ENCODE measurements around the gene PLPPR1. TPM values are rescaled to one million over a fixed set of nuclear protein-coding genes. Genes with fewer than 3 reads are reported as not detected.
"Not testable (repeated sequence)": the region's sequence is repeated elsewhere in the genome, so short reads cannot be mapped to it uniquely, and the experiment has no call there.

Gene PLPPR1
- total RNA-seq, 2 donors from 2014 or later: 0.46 to 0.73 TPM

DNA sequence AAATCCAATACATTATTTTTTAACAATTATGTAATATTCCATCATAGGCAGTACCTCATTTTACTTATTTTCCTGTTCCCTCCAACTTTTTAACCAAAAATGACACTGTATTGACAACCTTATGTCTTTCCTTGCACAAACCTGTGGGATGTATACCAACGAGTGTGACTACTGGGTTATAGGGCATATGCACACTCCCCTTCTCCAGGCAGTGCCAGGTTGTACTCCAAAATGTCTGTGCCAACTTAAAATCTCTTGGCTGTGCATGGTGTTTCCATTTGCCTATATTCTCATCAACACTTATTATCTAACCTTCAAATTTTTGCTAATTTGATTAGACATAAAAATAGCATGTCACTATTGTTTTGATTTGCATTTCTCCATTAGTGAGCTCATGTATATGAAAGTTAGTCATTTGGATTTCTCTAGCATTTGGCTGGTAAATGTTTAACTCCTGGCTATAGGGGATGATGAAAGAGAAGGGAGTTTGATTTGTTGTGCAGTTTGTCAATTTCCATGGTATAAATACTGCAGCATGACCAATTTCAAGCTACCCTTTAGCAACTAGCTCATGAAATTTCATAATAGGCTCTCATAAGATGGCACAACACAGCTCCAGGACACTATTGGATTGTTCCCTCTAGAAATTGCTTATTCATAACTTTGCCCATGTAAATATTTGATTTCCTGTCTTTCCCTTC, 226.4 kb downstream of the PLPPR1 start:
- DNase-seq: no peak
- intact Hi-C loops (cut with DNase I, micrococcal nuclease): no loop called here
- ATAC-seq: no peak

DNA sequence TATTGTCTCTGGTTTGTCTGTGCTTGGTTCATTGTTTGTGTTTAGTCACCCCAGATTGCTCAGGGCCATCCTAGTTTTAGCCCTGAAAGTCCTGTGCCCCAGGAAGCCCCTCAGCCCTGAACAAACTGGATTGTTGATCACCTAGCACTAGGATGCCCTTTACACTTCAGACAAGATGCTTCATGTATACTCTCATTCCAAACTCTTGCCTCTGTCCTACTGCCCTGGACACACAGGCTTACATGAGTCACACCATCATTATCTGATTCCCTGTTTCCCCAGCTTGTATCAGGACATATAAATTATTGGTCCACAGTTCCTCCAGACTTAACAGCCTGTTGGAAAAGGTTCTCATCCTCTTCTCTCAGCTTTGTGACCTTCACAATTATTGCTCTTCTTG, 236.2 kb downstream of the PLPPR1 start:
- intact Hi-C loops (cut with DNase I, micrococcal nuclease): no loop called here
- no peak for DNase-seq
- ATAC-seq: no peak

DNA sequence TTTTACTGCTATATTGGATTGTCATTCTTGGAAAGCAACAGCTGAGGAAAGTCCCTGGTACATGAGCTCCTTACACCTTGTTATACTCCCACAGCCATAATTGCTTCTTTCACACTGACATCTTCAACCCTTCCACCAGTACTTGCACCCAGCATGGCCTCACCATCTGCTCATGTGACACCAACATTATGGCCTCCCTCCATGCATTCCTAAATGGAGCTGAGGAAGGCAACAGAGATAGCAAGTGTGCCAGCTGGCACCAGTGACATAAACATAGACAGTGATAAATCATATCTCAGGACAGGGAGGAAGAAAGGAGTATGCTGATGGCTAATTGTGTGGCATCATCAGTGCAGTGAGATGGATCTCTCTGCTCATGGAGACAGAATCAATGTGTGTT, 236.7 kb downstream of the PLPPR1 start:
- ATAC-seq (no peak), DNase-seq (no peak)
- intact Hi-C loops (cut with DNase I, micrococcal nuclease): no loop called here

DNA sequence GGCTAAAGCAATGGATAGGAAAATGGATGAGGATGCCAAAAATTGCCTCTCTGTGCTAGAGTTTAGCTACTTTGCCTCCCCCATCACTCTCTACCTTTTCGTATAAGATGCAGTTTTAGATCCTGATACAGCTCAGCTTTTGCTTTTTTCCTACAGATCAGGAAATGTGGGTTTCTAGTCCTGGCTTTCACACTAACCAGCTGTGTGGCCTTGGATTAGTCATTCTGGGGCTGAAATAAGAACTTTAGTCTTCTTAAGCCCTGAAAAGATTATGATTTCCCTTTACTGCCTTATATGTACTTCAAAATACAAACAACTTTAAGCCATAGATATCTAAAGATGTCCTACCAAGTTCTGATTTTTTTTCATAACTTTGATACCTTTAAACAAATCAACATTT, 239.9 kb downstream of the PLPPR1 start:
- intact Hi-C loops (cut with DNase I, micrococcal nuclease): no loop called here
- ATAC-seq (no peak), DNase-seq (no peak)

DNA sequence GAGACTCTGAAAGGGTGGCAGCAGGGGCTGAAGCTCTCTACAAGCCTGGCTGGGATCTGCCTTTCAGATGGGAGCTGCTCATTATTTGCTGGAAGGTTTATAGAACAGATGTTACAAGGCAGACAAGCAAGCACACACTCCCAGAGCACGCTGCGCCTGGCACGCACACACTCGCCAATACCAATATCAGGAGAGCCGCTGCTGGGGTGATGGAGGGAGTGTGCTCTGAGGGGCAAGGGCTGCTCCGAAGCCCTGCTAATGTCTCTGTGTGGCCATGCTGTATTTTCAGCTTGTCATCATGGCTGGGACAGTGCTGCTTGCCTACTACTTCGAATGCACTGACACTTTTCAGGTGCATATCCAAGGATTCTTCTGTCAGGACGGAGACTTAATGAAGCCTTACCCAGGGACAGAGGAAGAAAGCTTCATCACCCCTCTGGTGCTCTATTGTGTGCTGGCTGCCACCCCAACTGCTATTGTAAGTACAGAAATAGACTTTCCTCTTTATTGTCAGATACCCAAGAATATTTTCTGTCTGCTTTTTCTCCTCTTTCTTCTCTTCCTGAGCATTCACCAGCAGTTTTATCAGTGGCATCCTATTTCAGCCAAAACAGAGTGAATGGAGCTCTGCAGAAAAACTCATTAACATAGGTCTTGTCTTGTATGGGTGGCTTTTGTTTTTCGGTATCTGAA, 241.2 kb downstream of the PLPPR1 start:
- no peak for ATAC-seq
- intact Hi-C loops (cut with DNase I, micrococcal nuclease): no loop called here
- DNase-seq: no peak

DNA sequence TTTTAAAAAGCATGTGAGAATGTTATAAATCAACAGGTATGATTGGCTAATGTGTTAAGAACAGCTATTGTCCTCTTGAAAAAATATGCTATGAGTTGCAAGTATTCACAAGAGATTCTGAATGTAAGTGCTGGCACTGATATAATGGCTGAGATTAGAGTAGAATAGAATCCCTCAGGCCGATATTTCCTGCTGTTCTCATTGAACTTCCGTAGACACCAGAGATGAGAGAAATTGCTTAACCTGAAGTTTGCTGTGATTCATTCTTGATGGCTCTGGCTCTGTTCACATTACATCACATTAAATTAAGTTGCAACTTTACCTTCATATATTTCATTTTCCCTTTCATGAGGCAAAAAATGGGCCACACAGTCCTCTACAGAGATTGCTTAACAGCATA, 241.8 kb downstream of the PLPPR1 start:
- no peak for ATAC-seq
- intact Hi-C loops (cut with DNase I, micrococcal nuclease): no loop called here
- DNase-seq: no peak

DNA sequence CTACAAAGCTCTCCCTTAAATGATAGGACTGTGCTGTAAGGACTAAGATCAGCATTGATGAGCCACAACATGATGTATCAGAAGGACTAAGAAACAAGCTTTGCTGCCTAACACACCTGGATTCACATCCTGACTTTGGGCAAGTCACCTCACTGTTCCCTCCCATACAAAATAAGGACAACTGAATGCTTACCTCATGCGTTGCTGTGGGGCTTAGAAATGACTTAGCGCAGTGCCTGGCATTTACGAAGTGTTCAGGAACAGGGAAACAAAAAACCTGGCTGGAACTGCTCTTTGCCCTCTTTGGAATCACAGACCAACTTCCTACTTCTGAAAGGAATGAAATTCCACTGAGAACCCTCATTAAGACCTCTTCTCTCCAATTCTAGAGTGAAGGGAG, 242.6 kb downstream of the PLPPR1 start:
- peak in 1 of 2 donors; percentile 5 for DNase-seq
- intact Hi-C loops (cut with DNase I, micrococcal nuclease): no loop called here
- ATAC-seq: peak; percentile 93

DNA sequence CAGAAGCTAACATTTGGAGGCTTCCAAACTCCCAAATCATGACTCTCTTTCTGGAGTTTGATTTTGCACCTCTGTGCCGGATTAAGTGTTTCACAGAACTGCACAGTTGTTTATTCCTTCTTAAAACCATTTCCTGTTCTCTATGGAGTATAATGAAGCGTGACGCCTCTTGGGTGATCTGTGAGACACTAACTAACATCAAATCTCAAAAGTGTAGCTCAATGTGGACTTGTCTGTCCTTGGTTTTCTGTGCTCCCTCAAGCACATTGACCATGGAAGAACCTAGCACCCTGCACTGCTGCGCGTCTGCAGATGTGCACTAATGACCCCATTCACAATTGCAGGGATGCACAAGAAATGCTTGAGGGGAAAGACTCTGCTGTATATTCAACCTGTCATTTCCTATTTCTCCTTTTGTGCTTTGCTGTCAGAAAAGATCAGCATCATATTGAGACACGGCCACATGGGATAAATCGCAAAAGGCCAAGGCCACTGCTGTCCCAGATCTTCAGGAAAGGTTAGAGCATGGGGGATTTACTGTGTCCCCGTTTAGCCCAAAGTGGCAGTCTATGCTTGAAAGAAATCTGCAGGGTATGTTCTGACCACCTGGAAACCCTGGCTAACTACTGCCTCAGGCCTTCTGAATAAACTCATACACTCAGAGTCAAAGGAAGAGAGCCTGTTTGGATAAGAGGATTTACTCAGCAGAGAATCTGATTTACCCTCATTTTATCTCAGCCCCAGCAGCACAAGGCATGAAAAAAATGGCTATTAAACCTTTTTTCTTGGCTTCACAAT, 246.6 kb downstream of the PLPPR1 start:
- intact Hi-C loops (cut with DNase I, micrococcal nuclease): no loop called here

DNA sequence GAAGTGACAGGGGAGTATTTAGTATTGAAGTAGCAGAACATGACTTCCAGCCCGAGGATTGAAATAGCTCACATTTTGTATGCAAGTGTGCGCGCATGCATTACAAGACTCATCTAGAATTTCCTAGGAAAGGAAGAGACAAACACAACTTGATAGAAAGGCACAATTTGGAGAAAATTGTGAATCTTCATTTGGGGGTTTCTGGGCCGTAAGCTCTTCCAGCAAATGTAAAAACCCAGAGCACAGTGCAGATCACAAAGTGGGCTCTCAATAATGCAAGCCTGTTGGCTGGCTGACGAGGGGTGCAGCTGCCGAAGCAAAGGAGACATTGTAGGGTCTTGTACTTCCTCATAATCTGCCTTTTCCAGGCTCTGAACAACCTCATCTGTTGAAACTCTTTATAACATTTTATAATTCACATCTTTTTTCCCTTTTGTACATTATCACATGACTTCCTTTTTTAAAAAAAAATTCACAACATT, 247.3 kb downstream of the PLPPR1 start:
- ATAC-seq: no peak
- intact Hi-C loops (cut with DNase I, micrococcal nuclease): no loop called here
- no peak for DNase-seq

More for the DNA sequence above, 246.6 kb downstream of the PLPPR1 start:
- no peak for ATAC-seq
- DNase-seq: no peak

DNA sequence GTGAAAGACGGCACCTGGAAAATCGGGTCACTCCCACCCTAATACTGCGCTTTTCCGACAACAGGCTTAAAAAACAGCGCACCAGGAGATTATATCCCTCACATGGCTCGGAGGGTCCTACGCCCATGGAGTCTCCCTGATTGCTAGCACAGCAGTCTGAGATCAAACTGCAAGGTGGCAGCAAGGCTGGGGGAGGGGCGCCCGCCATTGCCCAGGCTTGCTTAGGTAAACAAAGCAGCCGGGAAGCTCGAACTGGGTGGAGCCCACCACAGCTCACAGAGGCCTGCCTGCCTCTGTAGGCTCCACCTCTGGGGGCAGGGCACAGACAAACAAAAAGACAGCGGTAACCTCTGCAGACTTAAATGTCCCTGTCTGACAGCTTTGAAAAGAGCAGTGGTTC, 262.5 kb downstream of the PLPPR1 start:
- intact Hi-C loops (cut with DNase I, micrococcal nuclease); ATAC-seq; DNase-seq: not testable (repeated sequence)

DNA sequence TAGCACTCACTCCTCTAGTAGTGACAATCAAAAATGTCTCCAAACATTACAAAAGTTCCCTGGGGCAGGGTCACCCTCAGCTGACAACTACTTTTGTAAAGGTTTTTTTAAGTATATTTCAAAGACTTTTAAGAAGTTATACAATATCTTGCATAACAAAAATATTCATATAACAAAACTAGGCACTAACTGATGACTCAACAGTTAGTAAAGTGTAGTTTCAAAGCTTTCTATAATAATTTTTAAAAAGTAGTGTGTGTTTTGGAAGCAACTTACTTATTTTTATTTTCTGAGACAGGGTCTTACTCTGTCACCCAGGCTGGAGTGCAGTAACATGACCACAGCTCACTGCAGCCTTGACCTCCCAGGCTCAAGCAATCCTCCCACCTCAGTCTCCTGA, 271.4 kb downstream of the PLPPR1 start:
- ATAC-seq (no peak), DNase-seq (no peak)
- intact Hi-C loops (cut with DNase I, micrococcal nuclease): no loop called here

DNA sequence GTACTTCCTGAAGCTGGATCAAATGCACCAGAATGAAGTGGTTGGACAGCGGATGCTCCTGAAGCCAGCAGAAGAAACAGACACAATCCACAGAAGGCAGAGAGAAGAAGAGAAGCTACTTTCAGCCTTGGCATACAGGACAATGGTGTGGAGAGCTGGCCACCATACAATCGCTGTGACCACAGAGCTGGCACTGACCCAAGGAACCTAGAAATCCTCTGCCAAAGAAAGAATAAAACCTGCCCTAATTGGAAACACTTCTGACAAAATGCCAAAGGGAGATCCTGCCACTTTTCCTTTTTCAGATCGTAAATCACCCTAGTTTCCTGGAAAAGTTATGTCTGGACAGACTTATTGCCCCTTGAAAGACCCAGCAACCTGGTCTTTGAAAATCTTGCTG, 278.5 kb downstream of the PLPPR1 start:
- intact Hi-C loops (cut with DNase I, micrococcal nuclease): no loop called here
- ATAC-seq: no peak

DNA sequence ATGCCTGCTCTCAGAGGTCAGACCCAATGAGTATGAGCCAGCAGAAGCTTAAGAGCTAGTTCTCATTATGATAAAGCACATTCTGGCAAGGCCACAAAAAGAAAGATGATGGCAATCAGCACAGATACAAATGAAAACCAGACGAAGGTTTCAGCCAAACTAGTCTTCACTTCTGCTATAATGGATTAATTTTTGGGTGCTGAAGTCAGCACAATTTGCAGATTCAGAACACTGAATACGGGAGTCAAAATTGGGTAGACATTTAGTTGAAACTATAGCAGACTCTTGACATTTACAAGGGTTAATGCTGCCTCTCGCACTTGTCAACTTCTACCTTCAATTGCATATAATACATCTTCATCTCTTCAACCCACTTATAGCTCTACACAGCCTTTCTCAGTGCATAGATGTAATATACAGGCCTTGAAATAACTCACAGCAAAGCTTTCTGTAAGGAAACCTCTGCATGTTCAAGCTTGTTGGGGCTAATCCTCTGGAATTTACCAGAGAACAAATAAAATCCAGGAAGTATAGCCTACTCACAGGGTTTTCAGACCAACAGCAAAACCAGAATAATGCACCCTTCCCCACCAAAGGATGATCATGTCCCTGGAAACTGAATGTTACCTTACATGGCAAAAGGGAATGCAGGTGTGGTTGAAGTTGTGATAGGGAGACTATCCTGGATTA, 279.1 kb downstream of the PLPPR1 start:
- intact Hi-C loops (cut with DNase I, micrococcal nuclease): no loop called here
- ATAC-seq: no peak
- no peak for DNase-seq

More for the DNA sequence above, 278.5 kb downstream of the PLPPR1 start:
- DNase-seq: no peak

DNA sequence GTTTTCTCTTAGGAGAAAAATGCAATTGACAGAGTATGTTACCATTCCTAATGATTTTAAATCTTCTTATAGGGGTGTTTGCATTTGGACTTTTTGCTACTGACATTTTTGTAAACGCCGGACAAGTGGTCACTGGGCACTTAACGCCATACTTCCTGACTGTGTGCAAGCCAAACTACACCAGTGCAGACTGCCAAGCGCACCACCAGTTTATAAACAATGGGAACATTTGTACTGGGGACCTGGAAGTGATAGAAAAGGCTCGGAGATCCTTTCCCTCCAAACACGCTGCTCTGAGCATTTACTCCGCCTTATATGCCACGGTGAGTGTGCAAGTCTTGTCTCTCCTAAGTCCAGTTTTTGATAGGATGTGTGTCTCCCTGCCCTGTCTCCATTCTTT, 280.6 kb downstream of the PLPPR1 start:
- ATAC-seq (no peak), DNase-seq (no peak)
- intact Hi-C loops (cut with DNase I, micrococcal nuclease): no loop called here

DNA sequence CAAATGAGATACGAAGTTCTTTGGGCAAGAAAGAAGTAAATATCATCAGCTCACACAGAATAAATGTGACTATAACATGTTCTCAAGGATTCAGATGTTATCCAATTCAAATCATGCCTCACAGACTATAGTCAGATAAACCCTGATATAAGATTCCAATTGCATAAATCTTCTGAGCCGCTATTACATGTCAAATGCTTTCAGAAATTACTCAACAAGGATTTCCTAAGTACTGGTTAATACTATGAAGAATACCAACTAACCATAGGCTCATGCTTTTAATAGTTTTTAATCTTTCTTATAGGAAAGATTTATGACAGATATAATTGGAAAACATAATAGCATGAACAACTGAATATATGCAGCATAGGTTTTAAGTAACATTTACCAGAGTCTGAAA, 282.7 kb downstream of the PLPPR1 start:
- ATAC-seq (no peak), DNase-seq (no peak)
- intact Hi-C loops (cut with DNase I, micrococcal nuclease): loop anchor here in 1 of 2 donors (5.0 to 10.0 kb wide), 2 partner anchors 594 to 706 kb away; no protein-coding TSS in a partner anchor

DNA sequence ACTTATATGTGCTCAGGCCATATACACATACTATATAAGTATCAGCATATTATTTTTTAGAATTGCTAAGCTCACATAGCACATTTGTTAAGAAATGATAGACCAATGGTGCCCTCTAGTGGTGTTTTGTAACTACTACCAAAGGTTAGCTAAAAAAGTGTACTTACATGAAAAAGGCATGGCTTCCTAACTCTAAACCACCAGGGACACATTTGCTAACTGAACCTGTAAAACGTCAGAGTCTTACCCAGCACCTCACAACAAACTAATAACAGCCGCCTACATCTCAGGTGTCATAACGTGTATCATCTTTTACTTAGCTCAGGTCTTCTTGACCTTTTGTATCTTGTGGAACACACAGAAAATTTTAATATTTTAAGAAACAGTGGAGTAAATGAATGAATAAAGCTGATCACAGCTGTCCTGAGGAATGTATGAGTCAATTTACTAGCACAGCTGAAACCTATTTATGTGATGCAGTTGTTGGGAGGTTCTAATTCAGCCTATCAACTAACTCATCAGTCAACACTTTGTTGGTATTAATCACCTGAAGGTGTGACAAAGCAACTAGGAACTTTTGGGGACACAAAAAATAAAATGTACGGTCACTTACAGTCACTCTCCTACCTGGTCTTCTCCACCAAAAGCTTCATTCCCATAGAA, 283.4 kb downstream of the PLPPR1 start:
- ATAC-seq (peak; percentile 76), DNase-seq (no peak)
- intact Hi-C loops (cut with DNase I, micrococcal nuclease): loop anchor here in 1 of 2 donors (5.0 to 10.0 kb wide), 2 partner anchors 595 to 707 kb away; no protein-coding TSS in a partner anchor

DNA sequence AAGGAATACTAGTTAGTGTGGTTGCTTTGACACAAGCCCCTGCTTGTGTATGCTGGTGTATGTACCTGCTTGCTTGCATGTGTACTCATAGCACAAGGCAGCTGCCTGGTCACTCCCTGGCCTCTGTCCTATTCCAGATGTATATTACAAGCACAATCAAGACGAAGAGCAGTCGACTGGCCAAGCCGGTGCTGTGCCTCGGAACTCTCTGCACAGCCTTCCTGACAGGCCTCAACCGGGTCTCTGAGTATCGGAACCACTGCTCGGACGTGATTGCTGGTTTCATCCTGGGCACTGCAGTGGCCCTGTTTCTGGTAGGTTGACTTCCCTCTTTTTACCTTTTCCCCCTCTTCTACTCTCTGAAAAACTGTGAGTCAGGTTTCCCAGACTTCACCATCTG, 284.1 kb downstream of the PLPPR1 start:
- no peak for DNase-seq
- intact Hi-C loops (cut with DNase I, micrococcal nuclease): loop anchor here in 1 of 2 donors (5.0 to 10.0 kb wide), 2 partner anchors 595 to 708 kb away; no protein-coding TSS in a partner anchor

DNA sequence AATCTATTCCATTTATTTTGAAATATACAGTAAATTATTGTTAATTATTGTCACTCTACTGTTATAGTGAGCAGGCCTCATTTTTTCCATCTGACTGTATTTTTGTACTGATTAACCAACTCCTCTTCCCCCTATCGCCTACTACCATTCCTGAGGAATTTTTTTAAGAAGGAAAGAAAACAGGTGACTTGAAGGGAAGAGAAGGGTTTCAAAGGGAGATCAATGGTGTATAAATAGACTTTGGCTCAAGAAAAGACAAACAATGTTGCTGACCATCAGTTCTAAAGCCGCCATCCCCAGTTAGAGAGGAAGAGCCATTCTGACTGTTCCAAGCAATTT, 286.6 kb downstream of the PLPPR1 start:
- DNase-seq: no peak
- intact Hi-C loops (cut with DNase I, micrococcal nuclease): loop anchor here in 1 of 2 donors (10.0 kb wide), 1 partner anchor 710 kb away; no protein-coding TSS in a partner anchor
- no peak for ATAC-seq

More for the DNA sequence above, 284.1 kb downstream of the PLPPR1 start:
- ATAC-seq: no peak
